Measurements from ENCODE around the gene RRP8. TPM values are rescaled to one million over a fixed set of nuclear protein-coding genes. Genes with fewer than 3 reads are reported as not detected.

Gene RRP8
- total RNA-seq, 1 experiment from 2014 or later = 14.8 TPM

- no peak for DNase-seq (ENCODE audit: extremely low read depth, low read depth)
Measured at GRCh38 chr11:6633422-6634408, 30.3 kb upstream of the RRP8 start.

GRCh38 chr11:6632116-6633073, 29.0 kb upstream of the RRP8 start:
- DNase-seq (ENCODE audit: extremely low read depth, low read depth) = no peak

- DNase-seq (ENCODE audit: extremely low read depth, low read depth) = no peak
Measured at GRCh38 chr11:6631361-6631890, 28.0 kb upstream of the RRP8 start.

GRCh38 chr11:6630632-6631291, 27.3 kb upstream of the RRP8 start:
- DNase-seq (ENCODE audit: extremely low read depth, low read depth) = no peak

GRCh38 chr11:6629892-6630631, 26.6 kb upstream of the RRP8 start:
- DNase-seq (ENCODE audit: extremely low read depth, low read depth) = no peak

GRCh38 chr11:6629573-6629891, 26.1 kb upstream of the RRP8 start:
- DNase-seq (ENCODE audit: extremely low read depth, low read depth) = no peak

- DNase-seq (ENCODE audit: extremely low read depth, low read depth) = no peak
Measured at GRCh38 chr11:6628526-6628925, 25.1 kb upstream of the RRP8 start.

GRCh38 chr11:6627762-6628241, 24.4 kb upstream of the RRP8 start:
- no peak for DNase-seq (ENCODE audit: extremely low read depth, low read depth)

GRCh38 chr11:6626971-6627761, 23.8 kb upstream of the RRP8 start:
- no peak for DNase-seq (ENCODE audit: extremely low read depth, low read depth)

- no peak for DNase-seq (ENCODE audit: extremely low read depth, low read depth)
Measured at GRCh38 chr11:6625832-6626420, 22.5 kb upstream of the RRP8 start.

GRCh38 chr11:6625156-6625831, 21.9 kb upstream of the RRP8 start:
- DNase-seq (ENCODE audit: extremely low read depth, low read depth) = no peak

- no peak for DNase-seq (ENCODE audit: extremely low read depth, low read depth)
Measured at GRCh38 chr11:6623391-6624363, 20.3 kb upstream of the RRP8 start.

- DNase-seq (ENCODE audit: extremely low read depth, low read depth) = no peak
Measured at GRCh38 chr11:6622261-6623171, 19.1 kb upstream of the RRP8 start.

GRCh38 chr11:6621711-6622211, 18.3 kb upstream of the RRP8 start:
- no peak for DNase-seq (ENCODE audit: extremely low read depth, low read depth)

GRCh38 chr11:6620636-6621035, 17.2 kb upstream of the RRP8 start:
- DNase-seq (ENCODE audit: extremely low read depth, low read depth) = no peak
